ENCODE measurements around the gene OR5K2. TPM values are rescaled to one million over a fixed set of nuclear protein-coding genes. Genes with fewer than 3 reads are reported as not detected.

The OR5K2 gene
- total RNA-seq, 1 donor from 2014 or later: not detected

DNA sequence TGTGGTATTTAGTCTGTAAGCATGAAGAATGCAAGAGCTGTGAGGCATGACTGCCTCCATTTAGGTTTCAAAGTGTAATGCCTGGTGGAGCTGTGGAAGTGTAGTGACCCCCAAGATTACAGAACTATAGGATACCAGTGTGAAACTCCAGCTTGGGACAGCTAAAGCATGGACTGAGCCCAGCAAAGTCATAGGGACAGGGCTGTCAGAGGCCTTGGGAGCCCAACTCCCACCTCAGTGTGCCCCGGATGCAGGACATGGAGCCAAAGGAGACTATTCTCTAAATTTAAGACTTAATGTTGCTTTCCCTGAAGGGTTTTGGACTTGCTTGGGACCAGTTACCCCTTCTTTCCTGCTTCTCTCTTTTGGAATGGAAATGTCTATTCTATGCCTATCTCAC is 45.1 kb downstream of the OR5K2 start:
- no peaks in the 10 kb centered on the region for H3K4me1 Mint-ChIP-seq (ENCODE audit: low read depth)
- TF ChIP-seq, protein P1, sequence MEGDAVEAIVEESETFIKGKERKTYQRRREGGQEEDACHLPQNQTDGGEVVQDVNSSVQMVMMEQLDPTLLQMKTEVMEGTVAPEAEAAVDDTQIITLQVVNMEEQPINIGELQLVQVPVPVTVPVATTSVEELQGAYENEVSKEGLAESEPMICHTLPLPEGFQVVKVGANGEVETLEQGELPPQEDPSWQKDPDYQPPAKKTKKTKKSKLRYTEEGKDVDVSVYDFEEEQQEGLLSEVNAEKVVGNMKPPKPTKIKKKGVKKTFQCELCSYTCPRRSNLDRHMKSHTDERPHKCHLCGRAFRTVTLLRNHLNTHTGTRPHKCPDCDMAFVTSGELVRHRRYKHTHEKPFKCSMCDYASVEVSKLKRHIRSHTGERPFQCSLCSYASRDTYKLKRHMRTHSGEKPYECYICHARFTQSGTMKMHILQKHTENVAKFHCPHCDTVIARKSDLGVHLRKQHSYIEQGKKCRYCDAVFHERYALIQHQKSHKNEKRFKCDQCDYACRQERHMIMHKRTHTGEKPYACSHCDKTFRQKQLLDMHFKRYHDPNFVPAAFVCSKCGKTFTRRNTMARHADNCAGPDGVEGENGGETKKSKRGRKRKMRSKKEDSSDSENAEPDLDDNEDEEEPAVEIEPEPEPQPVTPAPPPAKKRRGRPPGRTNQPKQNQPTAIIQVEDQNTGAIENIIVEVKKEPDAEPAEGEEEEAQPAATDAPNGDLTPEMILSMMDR (IDR thresholded peaks at IDR 0.05; ENCODE audit: unreplicated experiment): no peak
- no peaks in the 10 kb centered on the region for H3K36me3 Mint-ChIP-seq (ENCODE audit: insufficient read depth)
- no peak for DNase-seq (ENCODE audit: low spot score, unreplicated experiment)
- no peaks in the 10 kb centered on the region for H3K9me3 Mint-ChIP-seq (ENCODE audit: low read depth)
- no peak overlapping the region for H3K4me3 Mint-ChIP-seq (ENCODE audit: low read depth)
- H3K27ac Mint-ChIP-seq: no peak overlapping the region
- H3K27me3 Mint-ChIP-seq: no peaks in the 10 kb centered on the region

GRCh38 chr3:98545940-98546339 is 48.5 kb downstream of the OR5K2 start:
- H3K27me3 Mint-ChIP-seq: no peaks in the 10 kb centered on the region
- TF ChIP-seq, protein P1 (IDR thresholded peaks at IDR 0.05; ENCODE audit: unreplicated experiment): no peak
- H3K27ac Mint-ChIP-seq: no peak overlapping the region
- H3K4me3 Mint-ChIP-seq (ENCODE audit: low read depth): no peak overlapping the region
- H3K36me3 Mint-ChIP-seq (ENCODE audit: insufficient read depth): no peaks in the 10 kb centered on the region
- H3K4me1 Mint-ChIP-seq (ENCODE audit: low read depth): no peaks in the 10 kb centered on the region
- H3K9me3 Mint-ChIP-seq (ENCODE audit: low read depth): no peaks in the 10 kb centered on the region
- DNase-seq (ENCODE audit: low spot score, unreplicated experiment): no peak

Other genes starting within 250 kb of the OR5K2 start
- not detected in 2 replicates for gene OR5H6, start 233.4 kb upstream of the OR5K2 start, total RNA-seq
- not detected in 2 replicates for gene OR5H2, start 215.2 kb upstream of the OR5K2 start, total RNA-seq
- gene OR5K4, start 143.8 kb upstream of the OR5K2 start, total RNA-seq: not detected in 2 replicates
- not detected in 2 replicates for gene OR5K3, start 107.0 kb upstream of the OR5K2 start, total RNA-seq
- gene OR5K1, start 34.5 kb upstream of the OR5K2 start, total RNA-seq: not detected in 2 replicates
- gene CLDND1, start 25.2 kb downstream of the OR5K2 start, total RNA-seq: 100 and 101 TPM in 2 replicates
- not detected in 2 replicates for gene GPR15, start 34.3 kb downstream of the OR5K2 start, total RNA-seq
- 20.4 and 24.4 TPM in 2 replicates for gene CPOX, start 95.9 kb downstream of the OR5K2 start, total RNA-seq

Data from progenitor cell of endocrine pancreas (in vitro differentiated cells).